Neural progenitor cell (in vitro differentiated cells): ENCODE measurements around the gene EMILIN1.

Experiments
- CTCF ChIP-seq: fragments of 200-600 bp; sonication (generic); IDR thresholded peaks from 2 replicates; pipeline ENCODE4 v1.5.1; 2017; ENCODE audit warnings: antibody characterized with exemption, mild to moderate bottlenecking
- EZH2 ChIP-seq: fragments of 200-600 bp; sonication (generic); IDR thresholded peaks from 2 replicates; pipeline ENCODE4 v1.6.1; 2017; ENCODE audit warnings: antibody characterized with exemption, mild to moderate bottlenecking, moderate library complexity

GRCh38 chr2:27082773-27083409 is 4.5 kb downstream of the EMILIN1 start:
- no peak for TF ChIP-seq CTCF
- no peak for TF ChIP-seq EZH2
